Nephron (organoid): ENCODE results near the gene C6orf52.
"Not testable (repeated sequence)": the region's sequence is repeated elsewhere in the genome, so short reads cannot be mapped to it uniquely, and the experiment has no call there.

Experiments used
- H3K27ac Mint-ChIP-seq, 3 experiments: 2 replicates each; pipeline ENCODE4 v1.8.0; 2020; ENCODE audit warnings: mixed read lengths in 3 of 3, mild to moderate bottlenecking in 2 of 3, moderate library complexity in 1 of 3
- H3K27me3 Mint-ChIP-seq: 2 replicates; pipeline ENCODE4 v1.8.0; 2021; ENCODE audit warnings: low read depth, mild to moderate bottlenecking, moderate library complexity, mixed read lengths
- H3K36me3 Mint-ChIP-seq: 2 replicates; pipeline ENCODE4 v1.8.0; 2020; ENCODE audit warnings: low read depth, mixed read lengths
- H3K4me1 Mint-ChIP-seq: 2 replicates; pipeline ENCODE4 v1.8.0; 2020; ENCODE audit warnings: mixed read lengths
- H3K4me3 Mint-ChIP-seq, 3 experiments: 2 replicates each; pipeline ENCODE4 v1.8.0; 2020; ENCODE audit warnings: mild to moderate bottlenecking in 3 of 3, mixed read lengths in 3 of 3, moderate library complexity in 2 of 3
- H3K9me3 Mint-ChIP-seq: 2 replicates; pipeline ENCODE4 v1.8.0; 2020; ENCODE audit warnings: mixed read lengths
- TF ChIP-seq, protein P1 (sequence below), 3 experiments: fragments of 200-600 bp; sonication (generic); IDR thresholded peaks; one replicate each; pipeline ENCODE4 v1.5.0; 2021; ENCODE audit warnings: antibody characterized with exemption in 3 of 3; ENCODE audit not compliant: unreplicated experiment in 3 of 3

C6orf52 gene

DNA sequence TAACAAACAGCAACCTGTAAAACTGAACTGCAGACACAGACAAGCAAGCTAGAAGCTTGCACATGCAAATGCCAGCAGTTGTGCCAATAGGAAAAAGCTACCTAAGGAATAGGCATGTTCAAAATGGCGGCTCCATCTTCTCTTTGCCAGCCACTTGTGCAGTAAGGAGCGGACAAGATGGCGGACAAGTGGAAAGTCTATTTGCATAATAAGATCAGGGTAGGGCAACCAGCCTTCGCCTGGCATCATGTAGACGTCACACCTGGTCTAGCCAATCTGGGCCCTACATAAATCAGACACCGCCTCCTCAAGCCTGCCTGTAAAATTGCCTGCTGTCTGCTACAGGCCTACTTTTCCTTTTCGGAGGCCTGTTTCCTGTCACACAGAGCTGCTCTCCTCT lies 18.0 kb downstream of the C6orf52 start:
- Mint-ChIP-seq H3K27ac (no peak overlapping the region), H3K27me3 (no peaks in the 10 kb centered on the region), H3K9me3 (no peaks in the 10 kb centered on the region), H3K4me1 (peaks cover 5% of the 10 kb centered on the region), H3K4me3 (no peak overlapping the region), H3K36me3 (no peaks in the 10 kb centered on the region)
- TF ChIP-seq, protein P1, sequence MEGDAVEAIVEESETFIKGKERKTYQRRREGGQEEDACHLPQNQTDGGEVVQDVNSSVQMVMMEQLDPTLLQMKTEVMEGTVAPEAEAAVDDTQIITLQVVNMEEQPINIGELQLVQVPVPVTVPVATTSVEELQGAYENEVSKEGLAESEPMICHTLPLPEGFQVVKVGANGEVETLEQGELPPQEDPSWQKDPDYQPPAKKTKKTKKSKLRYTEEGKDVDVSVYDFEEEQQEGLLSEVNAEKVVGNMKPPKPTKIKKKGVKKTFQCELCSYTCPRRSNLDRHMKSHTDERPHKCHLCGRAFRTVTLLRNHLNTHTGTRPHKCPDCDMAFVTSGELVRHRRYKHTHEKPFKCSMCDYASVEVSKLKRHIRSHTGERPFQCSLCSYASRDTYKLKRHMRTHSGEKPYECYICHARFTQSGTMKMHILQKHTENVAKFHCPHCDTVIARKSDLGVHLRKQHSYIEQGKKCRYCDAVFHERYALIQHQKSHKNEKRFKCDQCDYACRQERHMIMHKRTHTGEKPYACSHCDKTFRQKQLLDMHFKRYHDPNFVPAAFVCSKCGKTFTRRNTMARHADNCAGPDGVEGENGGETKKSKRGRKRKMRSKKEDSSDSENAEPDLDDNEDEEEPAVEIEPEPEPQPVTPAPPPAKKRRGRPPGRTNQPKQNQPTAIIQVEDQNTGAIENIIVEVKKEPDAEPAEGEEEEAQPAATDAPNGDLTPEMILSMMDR (IDR thresholded peaks at IDR 0.05; ENCODE audit: unreplicated experiment in 3 of 3), result no peak

DNA sequence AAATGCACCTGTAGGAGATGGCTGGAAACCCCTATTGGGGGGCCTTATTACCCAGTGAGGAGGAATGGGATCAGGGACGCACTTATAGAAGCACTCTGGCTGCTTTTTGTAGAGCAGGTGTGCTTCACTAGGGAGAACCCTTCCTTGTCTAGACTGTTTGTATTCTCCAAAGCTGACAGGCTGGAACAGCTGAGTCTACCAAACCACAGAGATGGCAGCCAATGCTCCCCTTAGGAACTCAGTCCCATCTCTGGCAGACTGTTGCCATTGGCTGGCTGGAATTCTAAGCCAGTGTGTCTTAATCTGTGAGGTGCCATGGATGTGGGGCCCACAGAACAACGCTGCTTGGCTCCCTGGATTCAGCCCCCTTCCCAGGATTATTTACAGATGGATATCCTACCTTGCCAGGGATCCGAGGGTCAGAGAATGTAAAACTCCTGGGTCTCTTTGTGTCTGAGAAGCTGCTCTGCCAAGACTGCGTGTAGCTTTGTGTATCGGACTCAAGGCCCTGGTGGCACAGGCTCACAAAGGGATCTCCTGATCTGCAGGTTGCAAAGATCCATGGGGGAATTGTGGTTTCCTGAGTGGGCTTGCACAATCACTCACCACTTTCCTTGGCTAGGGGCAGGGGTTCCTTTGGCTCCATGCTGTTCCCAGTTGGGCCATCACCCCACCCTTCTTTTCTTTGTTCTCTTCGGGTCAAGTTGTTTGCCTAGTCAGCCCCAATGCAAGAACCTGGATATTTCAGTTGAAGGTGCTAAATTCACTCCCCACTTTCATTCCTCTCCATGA lies 26.1 kb downstream of the C6orf52 start:
- TF ChIP-seq, protein P1 (IDR thresholded peaks at IDR 0.05; ENCODE audit: unreplicated experiment in 3 of 3), result no peak
- H3K36me3 Mint-ChIP-seq, result peaks cover 5% of the 10 kb centered on the region
- no peak overlapping the region for H3K4me3 Mint-ChIP-seq
- H3K9me3 Mint-ChIP-seq, result peaks cover 17% of the 10 kb centered on the region
- peaks cover 4% of the 10 kb centered on the region for H3K27me3 Mint-ChIP-seq
- H3K27ac Mint-ChIP-seq, result no peak overlapping the region
- H3K4me1 Mint-ChIP-seq, result peaks cover 6% of the 10 kb centered on the region

DNA sequence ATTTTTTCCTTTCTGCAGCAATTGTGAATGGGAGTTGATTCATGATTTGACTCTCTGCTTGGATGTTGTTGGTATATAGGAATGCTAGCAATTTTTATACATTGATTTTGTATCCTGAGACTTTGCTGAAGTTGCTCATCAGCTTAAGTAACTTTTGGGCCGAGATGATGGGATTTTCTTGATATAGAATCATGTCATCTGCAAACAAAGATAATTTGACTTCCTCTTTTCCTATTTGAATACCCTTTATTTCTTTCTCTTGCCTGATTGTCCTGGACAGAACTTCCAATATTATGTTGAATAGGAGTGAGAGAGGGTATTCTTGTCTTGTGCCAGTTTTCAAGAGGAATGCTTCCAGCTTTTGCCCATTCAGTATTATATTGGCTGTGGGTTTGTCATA lies 28.8 kb downstream of the C6orf52 start:
- not testable (repeated sequence) for H3K36me3 Mint-ChIP-seq, H3K4me1 Mint-ChIP-seq, H3K27ac Mint-ChIP-seq, H3K4me3 Mint-ChIP-seq, H3K27me3 Mint-ChIP-seq
- peaks cover 17% of the 10 kb centered on the region for H3K9me3 Mint-ChIP-seq

DNA sequence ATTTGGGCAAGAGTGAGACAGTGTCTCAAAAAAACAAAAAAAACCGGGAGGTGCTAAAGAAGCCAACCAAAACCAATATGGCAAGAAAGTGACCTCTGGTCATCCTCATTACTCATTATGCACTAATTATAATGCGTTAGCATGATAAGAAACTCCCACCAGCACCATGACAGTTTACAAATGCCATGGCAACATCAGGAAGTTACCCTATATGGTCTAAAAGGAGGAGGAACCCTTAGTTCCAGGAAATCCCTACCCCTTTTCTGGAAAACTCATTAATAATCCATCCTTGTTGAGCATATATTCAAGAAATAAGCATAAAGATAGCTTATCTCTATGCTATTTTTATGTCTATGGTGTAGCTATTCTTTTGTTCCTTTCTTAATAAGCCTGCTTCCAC lies 31.7 kb downstream of the C6orf52 start:
- Mint-ChIP-seq H3K4me1 (peaks cover 6% of the 10 kb centered on the region), H3K9me3 (peaks cover 17% of the 10 kb centered on the region), H3K36me3 (peaks cover 5% of the 10 kb centered on the region), H3K27me3 (peaks cover 3% of the 10 kb centered on the region), H3K27ac (no peak overlapping the region), H3K4me3 (no peak overlapping the region)
- TF ChIP-seq, protein P1 (IDR thresholded peaks at IDR 0.05; ENCODE audit: unreplicated experiment in 3 of 3), result no peak

DNA sequence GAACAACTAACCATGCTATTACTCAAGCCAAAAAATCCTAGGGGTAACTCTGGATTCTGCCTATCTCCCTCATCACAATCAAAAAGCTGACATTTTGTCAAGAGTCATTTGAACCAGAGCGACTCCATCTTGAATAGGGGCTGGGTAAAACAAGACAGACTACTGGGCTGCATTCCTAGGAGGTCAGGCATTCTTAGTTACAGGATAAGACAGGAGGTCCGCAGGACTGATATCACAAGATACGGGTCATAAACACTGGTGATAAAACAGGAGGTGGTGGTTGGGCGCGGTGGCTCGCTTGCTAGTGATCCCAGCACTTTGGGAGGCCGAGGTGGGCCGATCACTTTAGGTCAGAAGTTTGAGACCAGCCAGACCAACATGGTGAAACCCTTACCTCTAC lies 32.2 kb downstream of the C6orf52 start:
- TF ChIP-seq, protein P1 (IDR thresholded peaks at IDR 0.05; ENCODE audit: unreplicated experiment in 3 of 3), result no peak
- Mint-ChIP-seq H3K27ac (no peak overlapping the region), H3K36me3 (peaks cover 5% of the 10 kb centered on the region), H3K4me3 (no peak overlapping the region), H3K27me3 (no peaks in the 10 kb centered on the region), H3K9me3 (peaks cover 17% of the 10 kb centered on the region), H3K4me1 (peaks cover 6% of the 10 kb centered on the region)

DNA sequence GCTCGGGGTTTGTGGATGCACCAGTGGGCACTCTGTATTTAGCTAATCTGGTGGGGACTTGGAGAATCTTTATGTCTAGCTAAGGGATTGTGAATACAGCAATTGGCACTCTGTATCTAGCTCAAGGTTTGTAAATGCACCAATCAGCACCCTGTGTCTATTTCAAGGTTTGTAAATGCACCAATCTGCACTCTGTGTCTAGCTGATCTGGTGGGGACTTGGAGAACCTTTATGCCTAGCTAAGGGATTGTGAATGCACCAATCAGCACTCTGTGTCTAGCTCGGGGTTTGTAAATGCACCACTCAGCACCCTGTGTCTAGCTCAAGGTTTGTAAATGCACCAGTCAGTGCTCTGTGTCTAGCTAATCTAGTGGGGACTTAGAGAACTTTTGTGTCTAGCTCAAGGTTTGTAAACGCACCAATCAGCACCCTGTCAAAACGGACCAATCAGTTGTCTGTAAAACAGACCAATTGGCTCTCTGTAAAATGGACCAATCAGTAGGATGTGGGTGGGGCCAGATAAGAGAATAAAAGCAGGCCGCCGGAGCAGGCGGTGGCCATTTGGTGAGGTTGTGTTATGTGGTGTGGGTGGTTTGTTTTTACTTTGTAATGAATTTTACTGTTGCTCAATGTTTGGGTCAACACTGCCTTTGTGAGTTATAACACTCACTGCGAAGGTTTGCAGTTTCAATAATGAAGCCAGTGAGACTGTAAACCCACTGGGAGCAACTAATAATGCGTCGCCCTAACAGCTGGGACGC lies 33.8 kb downstream of the C6orf52 start:
- H3K27me3 Mint-ChIP-seq, H3K36me3 Mint-ChIP-seq, H3K9me3 Mint-ChIP-seq, H3K4me1 Mint-ChIP-seq: not testable (repeated sequence)
- H3K27ac Mint-ChIP-seq, result peak overlapping the region in 2 of 3 experiments; percentile 10 to 14
- peak overlapping the region; percentile 77 to 85 (median 78) for H3K4me3 Mint-ChIP-seq
